ENCODE data around the gene PIK3R6.

GRCh38 chr17:8791910-8792270 lies 75.6 kb downstream of the PIK3R6 start:
- no peak for TF ChIP-seq CTCF (IDR thresholded peaks at IDR 0.05; ENCODE audit: low read length)
- no peak for TF ChIP-seq EZH2 (IDR thresholded peaks at IDR 0.05; ENCODE audit: borderline replicate concordance, low read length)

All from OCI-LY1 (cell line).